Hepatocyte (in vitro differentiated cells): Measurements from ENCODE around the gene ZMIZ1.

Source experiments
- EZH2 ChIP-seq: fragments of 200-600 bp; sonication (generic); IDR thresholded peaks from 2 replicates; pipeline ENCODE4 v1.6.1; 2016; ENCODE audit warnings: antibody characterized with exemption, mild to moderate bottlenecking, borderline replicate concordance
- TF ChIP-seq, protein P1 (sequence below): fragments of 200-600 bp; sonication (generic); IDR thresholded peaks from 2 replicates; pipeline ENCODE4 v1.5.1; 2016; ENCODE audit warnings: antibody characterized with exemption, mild to moderate bottlenecking; ENCODE audit not compliant: poor library complexity

GRCh38 chr10:79142064-79142491 lies 73.3 kb downstream of the ZMIZ1 start:
- TF ChIP-seq, protein P1, sequence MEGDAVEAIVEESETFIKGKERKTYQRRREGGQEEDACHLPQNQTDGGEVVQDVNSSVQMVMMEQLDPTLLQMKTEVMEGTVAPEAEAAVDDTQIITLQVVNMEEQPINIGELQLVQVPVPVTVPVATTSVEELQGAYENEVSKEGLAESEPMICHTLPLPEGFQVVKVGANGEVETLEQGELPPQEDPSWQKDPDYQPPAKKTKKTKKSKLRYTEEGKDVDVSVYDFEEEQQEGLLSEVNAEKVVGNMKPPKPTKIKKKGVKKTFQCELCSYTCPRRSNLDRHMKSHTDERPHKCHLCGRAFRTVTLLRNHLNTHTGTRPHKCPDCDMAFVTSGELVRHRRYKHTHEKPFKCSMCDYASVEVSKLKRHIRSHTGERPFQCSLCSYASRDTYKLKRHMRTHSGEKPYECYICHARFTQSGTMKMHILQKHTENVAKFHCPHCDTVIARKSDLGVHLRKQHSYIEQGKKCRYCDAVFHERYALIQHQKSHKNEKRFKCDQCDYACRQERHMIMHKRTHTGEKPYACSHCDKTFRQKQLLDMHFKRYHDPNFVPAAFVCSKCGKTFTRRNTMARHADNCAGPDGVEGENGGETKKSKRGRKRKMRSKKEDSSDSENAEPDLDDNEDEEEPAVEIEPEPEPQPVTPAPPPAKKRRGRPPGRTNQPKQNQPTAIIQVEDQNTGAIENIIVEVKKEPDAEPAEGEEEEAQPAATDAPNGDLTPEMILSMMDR, result no peak
- no peak for TF ChIP-seq EZH2
